ENCODE measurements around the gene TP53BP1.

TP53BP1 gene

GRCh38 chr15:43529587-43530345, 36.8 kb upstream of the TP53BP1 start:
- TF ChIP-seq ISL1 (CRISPR knock-in tag; IDR thresholded peaks at IDR 0.05) (no peak), CSDC2 (CRISPR knock-in tag; IDR thresholded peaks at IDR 0.05) (no peak), POU6F1 (CRISPR knock-in tag; IDR thresholded peaks at IDR 0.05; ENCODE audit: borderline replicate concordance, low read depth) (no peak), TSHZ2 (CRISPR knock-in tag; IDR thresholded peaks at IDR 0.05) (no peak), ESRRG (CRISPR knock-in tag; IDR thresholded peaks at IDR 0.05) (no peak), CSRNP3 (CRISPR knock-in tag; IDR thresholded peaks at IDR 0.05) (no peak), BACH2 (CRISPR knock-in tag; IDR thresholded peaks at IDR 0.05; ENCODE audit: borderline replicate concordance) (no peak), ARNTL (CRISPR knock-in tag; IDR thresholded peaks at IDR 0.05; ENCODE audit: borderline replicate concordance, low read depth) (no peak), TCF4 (CRISPR knock-in tag; IDR thresholded peaks at IDR 0.05; ENCODE audit: borderline replicate concordance) (no peak), OSR1 (CRISPR knock-in tag; IDR thresholded peaks at IDR 0.05) (no peak), RARB (CRISPR knock-in tag; IDR thresholded peaks at IDR 0.05) (no peak), CREB5 (CRISPR knock-in tag; IDR thresholded peaks at IDR 0.05; ENCODE audit: low read depth) (no peak), PATZ1 (CRISPR knock-in tag; IDR thresholded peaks at IDR 0.05; ENCODE audit: borderline replicate concordance) (no peak), ZNF70 (CRISPR knock-in tag; IDR thresholded peaks at IDR 0.05) (no peak), ZNF8 (CRISPR knock-in tag; IDR thresholded peaks at IDR 0.05) (no peak), PPARA (CRISPR knock-in tag; IDR thresholded peaks at IDR 0.05; ENCODE audit: borderline replicate concordance) (no peak), ZFP3 (CRISPR knock-in tag; IDR thresholded peaks at IDR 0.05) (no peak)

GRCh38 chr15:43529141-43529540, 36.2 kb upstream of the TP53BP1 start:
- ATAC-seq, result no peak
- TF ChIP-seq ZNF70 (CRISPR knock-in tag; IDR thresholded peaks at IDR 0.05), result no peak
- no peak for TF ChIP-seq ISL1 (CRISPR knock-in tag; IDR thresholded peaks at IDR 0.05)
- no peak for TF ChIP-seq TOX (CRISPR knock-in tag; IDR thresholded peaks at IDR 0.05; ENCODE audit: borderline replicate concordance)

More at GRCh38 chr15:43529587-43530345, 36.8 kb upstream of the TP53BP1 start:
- no peak for ATAC-seq

GRCh38 chr15:43528542-43529007, 35.6 kb upstream of the TP53BP1 start:
- ATAC-seq, result no peak
- no peak for TF ChIP-seq RARB (CRISPR knock-in tag; IDR thresholded peaks at IDR 0.05)
- no peak for TF ChIP-seq ZFP30 (CRISPR knock-in tag; IDR thresholded peaks at IDR 0.05)
- no peak for TF ChIP-seq TOX (CRISPR knock-in tag; IDR thresholded peaks at IDR 0.05; ENCODE audit: borderline replicate concordance)
- TF ChIP-seq CREB5 (CRISPR knock-in tag; IDR thresholded peaks at IDR 0.05; ENCODE audit: low read depth), result no peak
- no peak for TF ChIP-seq ZNF565 (CRISPR knock-in tag; conservative IDR thresholded peaks at IDR 0.05; ENCODE audit: low read depth)
- no peak for TF ChIP-seq CSDC2 (CRISPR knock-in tag; IDR thresholded peaks at IDR 0.05)
- no peak for TF ChIP-seq ISL1 (CRISPR knock-in tag; IDR thresholded peaks at IDR 0.05)
- TF ChIP-seq CSRNP3 (CRISPR knock-in tag; IDR thresholded peaks at IDR 0.05), result no peak
- TF ChIP-seq SNAI2 (CRISPR knock-in tag; IDR thresholded peaks at IDR 0.05), result no peak
- no peak for TF ChIP-seq ZNF70 (CRISPR knock-in tag; IDR thresholded peaks at IDR 0.05)
- TF ChIP-seq OSR1 (CRISPR knock-in tag; IDR thresholded peaks at IDR 0.05), result no peak
- no peak for TF ChIP-seq POU6F1 (CRISPR knock-in tag; IDR thresholded peaks at IDR 0.05; ENCODE audit: borderline replicate concordance, low read depth)
- TF ChIP-seq GLIS3 (CRISPR knock-in tag; IDR thresholded peaks at IDR 0.05), result no peak
- no peak for TF ChIP-seq PPARA (CRISPR knock-in tag; IDR thresholded peaks at IDR 0.05; ENCODE audit: borderline replicate concordance)
